Mesendoderm (in vitro differentiated cells): ENCODE measurements around the gene IL13RA2. TPM values are rescaled to one million over a fixed set of nuclear protein-coding genes. Genes with fewer than 3 reads are reported as not detected.

ENCODE experiments used
- DNase-seq: peaks from one replicate; pipeline ENCODE4 v3.0.0; 2013
- H2AK5ac ChIP-seq: 2 replicates; pipeline ENCODE4 v1.6.1; 2013; ENCODE audit warnings: low read length, inconsistent platforms
- H2BK120ac ChIP-seq: 2 replicates; pipeline ENCODE4 v1.6.1; 2013; ENCODE audit warnings: low read depth, mild to moderate bottlenecking, low read length, moderate library complexity, mixed read lengths
- H2BK15ac ChIP-seq: replicated peaks from 2 replicates; pipeline ENCODE4 v1.6.1; 2013; ENCODE audit warnings: low read depth, mild to moderate bottlenecking, moderate library complexity
- H2BK5ac ChIP-seq: 2 replicates; pipeline ENCODE4 v1.6.1; 2013; ENCODE audit warnings: low read length, inconsistent platforms
- H3K18ac ChIP-seq: 2 replicates; pipeline ENCODE4 v1.6.1; 2013; ENCODE audit warnings: mild to moderate bottlenecking, low read length, mixed read lengths
- H3K23ac ChIP-seq: one replicate; pipeline ENCODE4 v1.6.1; 2013; ENCODE audit warnings: low read length
- H3K27ac ChIP-seq: 2 replicates; pipeline ENCODE4 v1.5.1; 2013; ENCODE audit warnings: low read depth, mild to moderate bottlenecking, inconsistent platforms, low read length, moderate library complexity
- H3K27me3 ChIP-seq: 2 replicates; pipeline ENCODE4 v1.6.1; 2013; ENCODE audit warnings: low read length, control low read depth, mild to moderate bottlenecking, inconsistent platforms; ENCODE audit not compliant: insufficient read depth, poor library complexity
- H3K36me3 ChIP-seq: 2 replicates; pipeline ENCODE4 v1.6.1; 2013; ENCODE audit warnings: low read length, inconsistent platforms; ENCODE audit not compliant: control insufficient read depth, insufficient read depth
- H3K4ac ChIP-seq: one replicate; pipeline ENCODE4 v1.6.1; 2013; ENCODE audit warnings: low read depth, mild to moderate bottlenecking, low read length, moderate library complexity
- H3K4me1 ChIP-seq: 2 replicates; pipeline ENCODE4 v1.6.1; 2013; ENCODE audit warnings: low read depth, low read length, inconsistent platforms; ENCODE audit not compliant: control insufficient read depth
- H3K4me2 ChIP-seq: 2 replicates; pipeline ENCODE4 v1.6.1; 2013; ENCODE audit warnings: low read length
- H3K4me3 ChIP-seq: 2 replicates; pipeline ENCODE4 v1.5.1; 2013; ENCODE audit warnings: mild to moderate bottlenecking, low read length
- H3K56ac ChIP-seq: one replicate; pipeline ENCODE4 v1.6.1; 2013; ENCODE audit warnings: low read length
- H3K79me1 ChIP-seq: 2 replicates; pipeline ENCODE4 v1.6.1; 2013; ENCODE audit warnings: low read length, inconsistent platforms
- H3K79me2 ChIP-seq: 2 replicates; pipeline ENCODE4 v1.6.1; 2013; ENCODE audit warnings: mild to moderate bottlenecking, low read length; ENCODE audit not compliant: control insufficient read depth, insufficient read depth
- H3K9ac ChIP-seq: 2 replicates; pipeline ENCODE4 v1.6.1; 2013; ENCODE audit warnings: low read length, inconsistent platforms
- H4K5ac ChIP-seq: one replicate; pipeline ENCODE4 v1.6.1; 2013; ENCODE audit warnings: low read length
- H4K8ac ChIP-seq: one replicate; pipeline ENCODE4 v1.6.1; 2013; ENCODE audit warnings: low read depth, mild to moderate bottlenecking, control low read depth, low read length, moderate library complexity
- small RNA-seq: library from polyadenylated mRNA; stranded (forward); fragments of <200 nt; extraction: miRNeasy Mini kit (QIAGEN cat#:217004); gene quantifications from one replicate; pipeline ENCODE3, GENCODE V24; 2013; ENCODE audit not compliant: insufficient read depth

IL13RA2 gene

GRCh38 chrX:114959729-114960128 lies 57.7 kb downstream of the IL13RA2 start:
- no peak overlapping the region for H3K27ac ChIP-seq
- no peak overlapping the region for H2AK5ac ChIP-seq
- H3K4me3 ChIP-seq: no peak overlapping the region
- no peaks in the 10 kb centered on the region for H3K27me3 ChIP-seq
- no peak overlapping the region for H2BK15ac ChIP-seq
- no peaks in the 10 kb centered on the region for H3K79me1 ChIP-seq
- H3K4ac ChIP-seq: no peak overlapping the region
- H3K9ac ChIP-seq: no peak overlapping the region
- DNase-seq: no peak
- H3K36me3 ChIP-seq: no peaks in the 10 kb centered on the region
- no peak overlapping the region for H4K8ac ChIP-seq
- H2BK120ac ChIP-seq: no peak overlapping the region
- no peaks in the 10 kb centered on the region for H3K79me2 ChIP-seq
- no peak overlapping the region for H4K5ac ChIP-seq
- no peak overlapping the region for H3K56ac ChIP-seq
- no peak overlapping the region for H3K18ac ChIP-seq
- H2BK5ac ChIP-seq: no peak overlapping the region
- H3K23ac ChIP-seq: no peak overlapping the region
- no peak overlapping the region for H3K4me2 ChIP-seq
- H3K4me1 ChIP-seq: no peaks in the 10 kb centered on the region

Small RNA genes within 50 kb of the gene (small RNA-seq; reads per million reads assigned to genes)
- not detected for gene RNU6-648P
